ENCODE data around the gene ATG4C. TPM values are rescaled to one million over a fixed set of nuclear protein-coding genes. Genes with fewer than 3 reads are reported as not detected.

The ATG4C gene
- total RNA-seq, 1 experiment from 2014 or later, result 13.1 TPM

DNA sequence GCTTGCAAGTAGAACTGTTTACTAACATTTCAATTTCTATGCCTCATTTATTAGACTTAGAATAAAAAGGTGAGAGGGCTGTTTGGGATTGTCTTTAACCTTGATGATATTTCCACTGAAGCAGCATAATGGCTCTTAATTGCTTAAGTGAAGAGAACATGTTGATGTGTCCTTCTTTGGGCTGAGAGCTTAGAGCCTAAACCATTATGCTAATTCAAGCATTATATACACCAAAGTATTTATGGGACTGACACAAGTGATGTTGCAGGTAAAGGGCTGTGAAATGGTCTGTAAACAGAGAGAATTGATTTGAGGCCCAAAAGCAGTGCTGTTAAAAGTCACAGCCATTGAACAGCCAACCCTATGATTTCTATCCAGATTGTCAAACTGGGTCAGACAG lies 113.9 kb downstream of the ATG4C start:
- Mint-ChIP-seq H3K4me1 (0 out of 4 replicates have a peak, but pooled peaks cover 0 to 4% of the 10 kb centered on the region in 2 experiments), H3K4me3 (no peak overlapping the region), H3K36me3 (ENCODE audit: insufficient read depth in 1 of 3, low read depth in 3 of 3) (no peaks in the 10 kb centered on the region), H3K27ac (no peak overlapping the region), H3K27me3 (ENCODE audit: low read depth) (peaks cover 3% of the 10 kb centered on the region; the same call in 1 of the 2 replicates), H3K9me3 (no peaks in the 10 kb centered on the region)
- Histone ChIP-seq H3K27me3 (ENCODE audit: insufficient read depth, low read length) (no peaks in the 10 kb centered on the region), H3K4ac (ENCODE audit: low read depth, low read length) (no peak overlapping the region), H3K23ac (ENCODE audit: insufficient read length, low read depth, low read length) (no peak overlapping the region), H3K9ac (ENCODE audit: extremely low read depth, insufficient read length, low read length) (no peak overlapping the region), H4K91ac (ENCODE audit: insufficient read length, low read depth, low read length) (no peak overlapping the region), H3K56ac (ENCODE audit: insufficient read length, low read depth, low read length) (no peak overlapping the region), H2BK20ac (ENCODE audit: low read depth, low read length, poor library complexity, severe bottlenecking) (no peak overlapping the region), H3K18ac (ENCODE audit: insufficient read length, low read depth, low read length) (no peak overlapping the region), H2BK15ac (ENCODE audit: low read depth, low read length) (no peak overlapping the region), H3K23me2 (ENCODE audit: insufficient read length, low read depth, low read length, poor library complexity, severe bottlenecking) (no peaks in the 10 kb centered on the region), H3T11ph (ENCODE audit: low read length) (no peak overlapping the region), H3K9me3 (ENCODE audit: control insufficient read depth, low read depth, low read length) (no peaks in the 10 kb centered on the region), H4K5ac (ENCODE audit: insufficient read length, low read depth, low read length) (no peak overlapping the region), H4K8ac (replicated peaks; ENCODE audit: insufficient read length, low read depth, low read length) (no peak overlapping the region), H4K20me1 (ENCODE audit: control insufficient read depth, insufficient read depth, insufficient read length) (no peaks in the 10 kb centered on the region), H2AFZ (ENCODE audit: low read length) (no peak overlapping the region), H2BK12ac (ENCODE audit: insufficient read length, low read depth, low read length) (no peak overlapping the region), H2BK120ac (ENCODE audit: low read depth, low read length, poor library complexity, severe bottlenecking) (no peak overlapping the region), H3K27ac (ENCODE audit: insufficient read length, low read depth, low read length) (no peak overlapping the region), H2BK5ac (ENCODE audit: insufficient read length, low read length) (no peak overlapping the region), H3K79me1 (ENCODE audit: insufficient read depth, low read depth, low read length, poor library complexity, severe bottlenecking) (no peaks in the 10 kb centered on the region), H3K14ac (ENCODE audit: insufficient read depth, low read length) (no peak overlapping the region), H3K79me2 (ENCODE audit: insufficient read depth, low read length) (no peaks in the 10 kb centered on the region), H3K4me1 (ENCODE audit: insufficient read depth, low read length) (no peaks in the 10 kb centered on the region), H2AK5ac (ENCODE audit: insufficient read length, low read length) (no peak overlapping the region), H3K4me2 (ENCODE audit: insufficient read depth, insufficient read length, low read length) (no peak overlapping the region)
- TF ChIP-seq, protein P1, sequence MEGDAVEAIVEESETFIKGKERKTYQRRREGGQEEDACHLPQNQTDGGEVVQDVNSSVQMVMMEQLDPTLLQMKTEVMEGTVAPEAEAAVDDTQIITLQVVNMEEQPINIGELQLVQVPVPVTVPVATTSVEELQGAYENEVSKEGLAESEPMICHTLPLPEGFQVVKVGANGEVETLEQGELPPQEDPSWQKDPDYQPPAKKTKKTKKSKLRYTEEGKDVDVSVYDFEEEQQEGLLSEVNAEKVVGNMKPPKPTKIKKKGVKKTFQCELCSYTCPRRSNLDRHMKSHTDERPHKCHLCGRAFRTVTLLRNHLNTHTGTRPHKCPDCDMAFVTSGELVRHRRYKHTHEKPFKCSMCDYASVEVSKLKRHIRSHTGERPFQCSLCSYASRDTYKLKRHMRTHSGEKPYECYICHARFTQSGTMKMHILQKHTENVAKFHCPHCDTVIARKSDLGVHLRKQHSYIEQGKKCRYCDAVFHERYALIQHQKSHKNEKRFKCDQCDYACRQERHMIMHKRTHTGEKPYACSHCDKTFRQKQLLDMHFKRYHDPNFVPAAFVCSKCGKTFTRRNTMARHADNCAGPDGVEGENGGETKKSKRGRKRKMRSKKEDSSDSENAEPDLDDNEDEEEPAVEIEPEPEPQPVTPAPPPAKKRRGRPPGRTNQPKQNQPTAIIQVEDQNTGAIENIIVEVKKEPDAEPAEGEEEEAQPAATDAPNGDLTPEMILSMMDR (conservative IDR thresholded peaks at IDR 0.05), result no peak
- DNase-seq, result no peak

All from H9 (cell line).